PC-3 (cell line): ENCODE measurements around the gene NAIF1. TPM values are rescaled to one million over a fixed set of nuclear protein-coding genes. Genes with fewer than 3 reads are reported as not detected.

Experiments used
- ATAC-seq: fragments of 200-7000 bp; cut with Tn5 transposase; 2 replicates; pipeline ENCODE4 v1.9.1; 2020; ENCODE audit warnings: mild to moderate bottlenecking, moderate library complexity
- BruUV-seq: library from RNA; stranded (reverse); fragments of 400-500 nt; replicated peaks from 2 replicates; lab custom pipeline; 2021; lab: Mats Ljungman, UMichigan
- CTCF ChIA-PET: fragments of 300-600 bp; sonication (Branson Sonifier 250); formaldehyde crosslinking; loops from one replicate; lab custom pipeline; 2022; ENCODE audit warnings: antibody characterized with exemption; lab: Charles Lee
- POLR2A ChIA-PET: fragments of 300-600 bp; sonication (Branson Sonifier 250); formaldehyde crosslinking; loops from one replicate; lab custom pipeline; 2022; ENCODE audit warnings: antibody characterized with exemption; ENCODE audit not compliant: unreplicated experiment; lab: Charles Lee
- DNase-seq: peaks from one replicate; pipeline ENCODE4 v3.0.0-alpha.2; 2015
- H2AFZ ChIP-seq: fragments of 300-600 bp; sonication (generic); 2 replicates; pipeline ENCODE4 v1.6.0; 2016; ENCODE audit warnings: antibody characterized with exemption, low read length
- H3F3A ChIP-seq: fragments of 300-600 bp; sonication (generic); one replicate; pipeline ENCODE4 v1.6.0; 2017; ENCODE audit warnings: antibody characterized with exemption, low read length, control low read depth, mild to moderate bottlenecking; ENCODE audit not compliant: unreplicated experiment
- H3K27ac ChIP-seq: fragments of 300-600 bp; sonication (generic); 2 replicates; pipeline ENCODE4 v1.5.1; 2016; ENCODE audit warnings: mild to moderate bottlenecking, low read length
- H3K27me3 ChIP-seq: fragments of 300-600 bp; sonication (generic); 2 replicates; pipeline ENCODE4 v1.6.1; 2016; ENCODE audit warnings: low read length, mixed read lengths
- H3K36me3 ChIP-seq: fragments of 300-600 bp; sonication (generic); 2 replicates; pipeline ENCODE4 v1.6.1; 2016; ENCODE audit warnings: low read depth, mixed run types, low read length, mixed read lengths
- H3K4me1 ChIP-seq: fragments of 300-600 bp; sonication (generic); 2 replicates; pipeline ENCODE4 v1.5.1; 2016; ENCODE audit warnings: low read length; ENCODE audit not compliant: insufficient read depth
- H3K4me2 ChIP-seq: fragments of 300-600 bp; sonication (generic); 2 replicates; pipeline ENCODE4 v1.6.0; 2016; ENCODE audit warnings: low read length
- H3K4me3 ChIP-seq: fragments of 300-600 bp; sonication (generic); 2 replicates; pipeline ENCODE4 v1.5.1; 2016; ENCODE audit warnings: mild to moderate bottlenecking, low read length, mixed read lengths
- H3K79me2 ChIP-seq: fragments of 300-600 bp; sonication (generic); 2 replicates; pipeline ENCODE4 v1.6.1; 2017; ENCODE audit warnings: low read length, mixed read lengths
- H3K9ac ChIP-seq: fragments of 300-600 bp; sonication (generic); 2 replicates; pipeline ENCODE4 v1.6.0; 2016; ENCODE audit warnings: mild to moderate bottlenecking, low read length
- H3K9me2 ChIP-seq: fragments of 300-600 bp; sonication (generic); replicated peaks from 2 replicates; pipeline ENCODE4 v1.6.1; 2016; ENCODE audit warnings: mixed run types, low read length, mixed read lengths
- H3K9me3 ChIP-seq: fragments of 300-600 bp; sonication (generic); 2 replicates; pipeline ENCODE4 v1.6.1; 2016; ENCODE audit warnings: low read length, mixed read lengths
- H4K20me1 ChIP-seq: fragments of 300-600 bp; sonication (generic); 2 replicates; pipeline ENCODE4 v1.6.1; 2016; ENCODE audit warnings: low read length, mixed read lengths
- CTCF ChIP-seq: fragments of 300-600 bp; sonication (generic); conservative IDR thresholded peaks from 2 replicates; pipeline ENCODE4 v1.5.1; 2017; ENCODE audit warnings: antibody characterized with exemption, low read depth, mild to moderate bottlenecking, low read length
- EZH2 ChIP-seq: fragments of 300-600 bp; sonication (generic); IDR thresholded peaks from one replicate; pipeline ENCODE4 v1.6.1; 2017; ENCODE audit warnings: antibody characterized with exemption, mild to moderate bottlenecking, low read length; ENCODE audit not compliant: unreplicated experiment
- EZH2phosphoT487 ChIP-seq: fragments of 300-600 bp; sonication (generic); IDR thresholded peaks from 2 replicates; pipeline ENCODE4 v1.6.1; 2018; ENCODE audit warnings: mild to moderate bottlenecking, antibody characterized with exemption, low read length, borderline replicate concordance
- intact Hi-C: fragments of 100-400 bp; cut with micrococcal nuclease; formaldehyde crosslinking; loops from 2 replicates; pipeline ENCODE4 v1.9.0; 2023
- total RNA-seq: library from RNA; depleted of rRNA; stranded (reverse); fragments of >200 nt; gene quantifications from 2 replicates; pipeline ENCODE4 v1.2.3, GENCODE V29; 2014

Gene NAIF1
- total RNA-seq, 1 experiment from 2014 or later = 8.4 TPM

DNA sequence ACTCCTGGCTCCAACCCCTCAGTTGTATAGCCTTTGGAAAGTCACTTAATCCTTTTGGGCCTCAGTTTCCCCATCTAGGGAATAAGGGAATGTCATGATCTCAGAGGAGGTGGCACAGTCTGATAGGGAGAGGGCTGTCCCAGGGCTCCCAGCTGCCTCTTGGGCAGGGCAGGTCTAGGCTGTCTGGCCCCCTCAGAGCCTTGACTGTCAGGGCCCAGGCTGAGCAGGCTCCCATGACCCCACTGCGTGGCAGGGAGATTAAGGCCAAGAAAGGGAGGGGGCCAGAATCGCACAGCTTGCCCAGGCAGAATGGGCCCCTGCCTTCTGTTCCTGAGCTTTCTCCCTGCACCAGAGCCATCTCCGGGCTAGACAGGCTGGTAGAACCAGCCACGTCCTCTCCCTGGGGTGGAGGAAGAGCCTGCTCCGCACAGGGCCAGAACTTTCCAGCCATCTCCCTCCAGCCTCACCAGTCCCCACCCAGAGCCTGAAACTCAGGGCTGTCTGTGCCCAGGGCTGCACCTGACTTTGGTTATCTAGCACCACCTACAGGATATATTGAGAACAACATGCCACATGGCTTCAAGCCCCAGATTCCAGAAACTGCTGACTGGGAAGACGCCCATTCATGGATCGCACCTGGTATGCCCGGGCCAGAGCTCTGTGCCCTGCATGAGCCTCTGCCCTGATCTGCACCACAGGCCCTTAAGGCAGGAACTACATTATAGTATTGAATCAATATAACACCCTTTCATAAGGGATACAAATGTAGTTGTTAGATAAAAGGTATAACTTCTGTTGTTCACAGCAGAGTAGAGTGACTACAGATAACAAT is 32.1 kb downstream of the NAIF1 start:
- no peak overlapping the region for H3K4me2 ChIP-seq
- POLR2A ChIA-PET = no interaction called here
- ATAC-seq (peak; percentile 94), DNase-seq (peak; percentile 91)
- no peaks in the 10 kb centered on the region for H3K79me2 ChIP-seq
- no peaks in the 10 kb centered on the region for H3K9me2 ChIP-seq
- intact Hi-C loops = loop anchor here (2.0 to 5.0 kb wide), 4 partner anchors 47 to 92 kb away; partner anchors contain the start of gene EEIG1
- H2AFZ ChIP-seq = peak overlapping the region; percentile 75
- no peaks in the 10 kb centered on the region for H4K20me1 ChIP-seq
- no peak overlapping the region for H3K27ac ChIP-seq
- H3K4me3 ChIP-seq = no peak overlapping the region
- peak; percentile 79 for TF ChIP-seq CTCF
- no peak for TF ChIP-seq EZH2phosphoT487
- peaks cover 11% of the 10 kb centered on the region; the same call in 1 of the 2 replicates for H3K4me1 ChIP-seq
- BruUV-seq = no TSS peak
- H3F3A ChIP-seq = no peaks in the 10 kb centered on the region
- H3K9ac ChIP-seq = no peak overlapping the region
- CTCF ChIA-PET = interaction anchor here (0.6 to 1.4 kb wide), 4 partner anchors 58 to 690 kb away, joined by 3 to 13 read pairs (median 6); no protein-coding TSS in a partner anchor
- no peaks in the 10 kb centered on the region for H3K36me3 ChIP-seq
- no peaks in the 10 kb centered on the region for H3K9me3 ChIP-seq
- no peaks in the 10 kb centered on the region for H3K27me3 ChIP-seq

- peak; percentile 8; the same call in 1 of the 2 replicates for ATAC-seq
- BruUV-seq = no TSS peak
- intact Hi-C loops = loop anchor here (2.0 kb wide), 2 partner anchors 53 to 91 kb away; partner anchors contain the start of gene EEIG1
Measured at GRCh38 chr9:128033609-128034008, 33.5 kb downstream of the NAIF1 start.

More at GRCh38 chr9:128033609-128034008, 33.5 kb downstream of the NAIF1 start:
- H3K4me1 ChIP-seq = peaks cover 11% of the 10 kb centered on the region; the same call in 1 of the 2 replicates
- ChIA-PET CTCF (no interaction called here), POLR2A (no interaction called here)
- TF ChIP-seq EZH2 (no peak), CTCF (no peak), EZH2phosphoT487 (no peak)
- no peak overlapping the region for H3K9ac ChIP-seq
- H3K79me2 ChIP-seq = no peaks in the 10 kb centered on the region
- DNase-seq = no peak
- no peaks in the 10 kb centered on the region for H3K9me3 ChIP-seq
- H3K4me3 ChIP-seq = no peak overlapping the region
- H3F3A ChIP-seq = no peaks in the 10 kb centered on the region
- no peaks in the 10 kb centered on the region for H3K27me3 ChIP-seq
- H3K27ac ChIP-seq = peak overlapping the region; percentile 39
- no peaks in the 10 kb centered on the region for H3K9me2 ChIP-seq
- H3K36me3 ChIP-seq = no peaks in the 10 kb centered on the region
- H2AFZ ChIP-seq = no peak overlapping the region
- H4K20me1 ChIP-seq = no peaks in the 10 kb centered on the region
- no peak overlapping the region for H3K4me2 ChIP-seq
